Measurements from ENCODE around the gene COPA. TPM values are rescaled to one million over a fixed set of nuclear protein-coding genes. Genes with fewer than 3 reads are reported as not detected.
A peak's percentile ranks its signal among the peaks of the same experiment; 100 is the strongest.

COPA gene
- total RNA-seq, 1 donor from 2014 or later = 56.3 TPM

DNA sequence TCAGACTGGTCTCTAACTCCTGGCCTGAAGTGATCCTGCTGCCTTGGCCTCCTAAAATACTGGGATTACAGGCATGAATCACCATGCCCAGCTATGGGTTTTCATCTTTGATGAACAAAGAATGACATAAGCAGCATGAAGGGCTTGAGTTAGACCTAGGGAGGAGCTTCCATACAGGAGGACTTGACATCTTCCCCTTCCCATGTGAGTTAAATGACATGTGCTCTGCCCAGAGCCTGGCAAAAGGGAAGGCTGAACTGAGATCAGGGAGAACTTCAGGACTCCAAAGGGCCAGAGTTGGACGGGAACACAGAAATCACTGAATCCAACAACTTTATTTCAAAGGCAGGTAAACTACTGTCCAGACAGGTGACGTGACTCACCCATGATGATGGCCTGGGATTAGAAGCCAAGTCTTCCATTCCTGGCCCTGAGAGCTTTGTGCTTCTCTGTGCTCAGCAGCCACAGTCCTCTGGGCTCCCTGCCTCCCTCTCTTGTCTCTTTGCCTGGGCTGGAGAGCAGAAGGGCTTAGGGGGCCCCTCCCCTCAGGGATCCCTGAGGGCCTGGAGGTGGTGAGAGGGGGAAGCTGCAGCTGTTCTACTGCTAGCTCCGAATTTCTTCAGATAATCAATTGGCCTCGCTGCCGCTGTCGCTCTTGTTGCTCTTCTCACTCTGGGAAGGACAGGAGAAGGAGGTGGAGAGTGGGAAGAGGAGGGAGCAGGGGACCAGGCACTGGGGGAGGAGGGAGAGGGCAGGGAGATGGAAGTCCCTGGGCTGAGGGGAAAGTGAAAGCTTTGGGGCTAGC lies 31.5 kb upstream of the COPA start:
- no peaks in the 10 kb centered on the region for H3K36me3 ChIP-seq
- intact Hi-C loops (cut with DNase I) = no loop called here
- no peak overlapping the region for H3K4me3 ChIP-seq
- H3K9me3 ChIP-seq = no peaks in the 10 kb centered on the region
- DNase-seq (ENCODE audit: low spot score in 2 of 2) = no peak
- H3K27me3 ChIP-seq = no peaks in the 10 kb centered on the region
- peak overlapping the region in 1 of 2 donors; percentile 18 for H3K27ac ChIP-seq
- H3K4me1 ChIP-seq = no peaks in the 10 kb centered on the region
- TF ChIP-seq, protein P1, sequence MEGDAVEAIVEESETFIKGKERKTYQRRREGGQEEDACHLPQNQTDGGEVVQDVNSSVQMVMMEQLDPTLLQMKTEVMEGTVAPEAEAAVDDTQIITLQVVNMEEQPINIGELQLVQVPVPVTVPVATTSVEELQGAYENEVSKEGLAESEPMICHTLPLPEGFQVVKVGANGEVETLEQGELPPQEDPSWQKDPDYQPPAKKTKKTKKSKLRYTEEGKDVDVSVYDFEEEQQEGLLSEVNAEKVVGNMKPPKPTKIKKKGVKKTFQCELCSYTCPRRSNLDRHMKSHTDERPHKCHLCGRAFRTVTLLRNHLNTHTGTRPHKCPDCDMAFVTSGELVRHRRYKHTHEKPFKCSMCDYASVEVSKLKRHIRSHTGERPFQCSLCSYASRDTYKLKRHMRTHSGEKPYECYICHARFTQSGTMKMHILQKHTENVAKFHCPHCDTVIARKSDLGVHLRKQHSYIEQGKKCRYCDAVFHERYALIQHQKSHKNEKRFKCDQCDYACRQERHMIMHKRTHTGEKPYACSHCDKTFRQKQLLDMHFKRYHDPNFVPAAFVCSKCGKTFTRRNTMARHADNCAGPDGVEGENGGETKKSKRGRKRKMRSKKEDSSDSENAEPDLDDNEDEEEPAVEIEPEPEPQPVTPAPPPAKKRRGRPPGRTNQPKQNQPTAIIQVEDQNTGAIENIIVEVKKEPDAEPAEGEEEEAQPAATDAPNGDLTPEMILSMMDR (IDR thresholded peaks at IDR 0.05) = no peak

- Histone ChIP-seq H3K27ac (no peak overlapping the region), H3K4me3 (no peak overlapping the region), H3K4me1 (no peaks in the 10 kb centered on the region), H3K36me3 (no peaks in the 10 kb centered on the region), H3K27me3 (no peaks in the 10 kb centered on the region), H3K9me3 (no peaks in the 10 kb centered on the region)
- intact Hi-C loops (cut with DNase I) = no loop called here
- no peak for DNase-seq (ENCODE audit: low spot score in 2 of 2)
- TF ChIP-seq, protein P1 (IDR thresholded peaks at IDR 0.05) = no peak
These were observed 30.6 kb upstream of the COPA start for GRCh38 chr1:160373696-160374095.

GRCh38 chr1:160371756-160372155 lies 28.7 kb upstream of the COPA start:
- Histone ChIP-seq H3K9me3 (no peaks in the 10 kb centered on the region), H3K27me3 (no peaks in the 10 kb centered on the region), H3K27ac (no peak overlapping the region), H3K4me1 (no peaks in the 10 kb centered on the region), H3K36me3 (no peaks in the 10 kb centered on the region), H3K4me3 (no peak overlapping the region)
- TF ChIP-seq, protein P1 (IDR thresholded peaks at IDR 0.05) = no peak
- no peak for DNase-seq (ENCODE audit: low spot score in 2 of 2)
- intact Hi-C loops (cut with DNase I) = no loop called here

GRCh38 chr1:160371346-160371631 lies 28.2 kb upstream of the COPA start:
- Histone ChIP-seq H3K4me3 (no peak overlapping the region), H3K4me1 (no peaks in the 10 kb centered on the region), H3K27ac (no peak overlapping the region), H3K36me3 (no peaks in the 10 kb centered on the region), H3K9me3 (no peaks in the 10 kb centered on the region), H3K27me3 (no peaks in the 10 kb centered on the region)
- intact Hi-C loops (cut with DNase I) = no loop called here
- TF ChIP-seq, protein P1 (IDR thresholded peaks at IDR 0.05) = no peak
- no peak for DNase-seq (ENCODE audit: low spot score in 2 of 2)

DNA sequence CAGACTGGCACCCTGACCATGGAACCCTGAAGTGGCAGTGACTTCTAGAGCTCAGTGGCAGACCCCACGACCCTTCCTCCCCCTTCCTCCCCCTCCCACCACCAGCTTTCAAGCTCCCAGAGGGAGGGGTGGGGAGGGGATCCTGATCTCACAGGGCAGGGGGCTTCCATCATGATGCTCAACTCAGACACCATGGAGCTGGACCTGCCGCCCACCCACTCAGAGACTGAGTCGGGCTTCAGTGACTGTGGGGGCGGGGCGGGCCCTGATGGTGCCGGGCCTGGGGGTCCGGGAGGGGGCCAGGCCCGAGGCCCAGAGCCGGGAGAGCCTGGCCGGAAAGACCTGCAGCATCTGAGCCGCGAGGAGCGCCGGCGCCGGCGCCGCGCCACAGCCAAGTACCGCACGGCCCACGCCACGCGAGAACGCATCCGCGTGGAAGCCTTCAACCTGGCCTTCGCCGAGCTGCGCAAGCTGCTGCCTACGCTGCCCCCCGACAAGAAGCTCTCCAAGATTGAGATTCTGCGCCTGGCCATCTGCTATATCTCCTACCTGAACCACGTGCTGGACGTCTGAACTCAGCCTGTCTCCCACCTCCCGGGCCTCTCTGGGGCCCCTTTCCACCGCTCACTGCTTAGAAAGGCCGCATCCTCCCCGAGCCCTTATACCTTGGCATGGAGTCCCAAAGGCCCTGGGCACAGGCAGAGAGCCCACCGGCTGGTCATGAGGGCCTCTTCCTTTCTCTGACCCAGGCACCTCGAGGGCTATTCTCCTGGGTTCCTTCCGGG lies 27.7 kb upstream of the COPA start:
- H3K27ac ChIP-seq = no peak overlapping the region
- H3K4me3 ChIP-seq = no peak overlapping the region
- H3K4me1 ChIP-seq = no peaks in the 10 kb centered on the region
- TF ChIP-seq, protein P1 (IDR thresholded peaks at IDR 0.05) = no peak
- intact Hi-C loops (cut with DNase I) = no loop called here
- no peaks in the 10 kb centered on the region for H3K9me3 ChIP-seq
- H3K36me3 ChIP-seq = no peaks in the 10 kb centered on the region
- DNase-seq (ENCODE audit: low spot score in 2 of 2) = no peak
- no peaks in the 10 kb centered on the region for H3K27me3 ChIP-seq
